ENCODE results near the gene ALPK1.
"Not testable (repeated sequence)": the region's sequence is repeated elsewhere in the genome, so short reads cannot be mapped to it uniquely, and the experiment has no call there.

The ALPK1 gene

DNA sequence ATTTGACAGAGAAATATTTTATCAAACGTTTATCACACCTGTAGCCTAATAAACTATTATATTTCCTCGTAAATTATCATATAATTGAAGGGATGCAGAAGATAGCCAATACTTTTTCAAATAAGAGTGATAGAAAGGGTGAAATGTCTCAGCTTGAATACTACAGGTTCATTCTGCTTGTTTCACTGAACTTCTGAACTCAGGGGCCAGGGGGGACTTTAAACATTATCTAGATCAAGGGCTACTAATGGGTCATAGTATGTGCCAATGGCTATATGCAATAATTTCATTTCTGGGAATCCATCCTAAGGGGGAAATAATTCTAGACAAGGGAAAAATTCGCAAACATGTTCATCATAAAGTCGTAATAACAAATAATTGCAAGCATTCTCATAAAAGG, 2.6 kb downstream of the ALPK1 start:
- no peak for TF ChIP-seq EZH2phosphoT487 (IDR thresholded peaks at IDR 0.05; ENCODE audit: low read length)
- TF ChIP-seq, protein P1, sequence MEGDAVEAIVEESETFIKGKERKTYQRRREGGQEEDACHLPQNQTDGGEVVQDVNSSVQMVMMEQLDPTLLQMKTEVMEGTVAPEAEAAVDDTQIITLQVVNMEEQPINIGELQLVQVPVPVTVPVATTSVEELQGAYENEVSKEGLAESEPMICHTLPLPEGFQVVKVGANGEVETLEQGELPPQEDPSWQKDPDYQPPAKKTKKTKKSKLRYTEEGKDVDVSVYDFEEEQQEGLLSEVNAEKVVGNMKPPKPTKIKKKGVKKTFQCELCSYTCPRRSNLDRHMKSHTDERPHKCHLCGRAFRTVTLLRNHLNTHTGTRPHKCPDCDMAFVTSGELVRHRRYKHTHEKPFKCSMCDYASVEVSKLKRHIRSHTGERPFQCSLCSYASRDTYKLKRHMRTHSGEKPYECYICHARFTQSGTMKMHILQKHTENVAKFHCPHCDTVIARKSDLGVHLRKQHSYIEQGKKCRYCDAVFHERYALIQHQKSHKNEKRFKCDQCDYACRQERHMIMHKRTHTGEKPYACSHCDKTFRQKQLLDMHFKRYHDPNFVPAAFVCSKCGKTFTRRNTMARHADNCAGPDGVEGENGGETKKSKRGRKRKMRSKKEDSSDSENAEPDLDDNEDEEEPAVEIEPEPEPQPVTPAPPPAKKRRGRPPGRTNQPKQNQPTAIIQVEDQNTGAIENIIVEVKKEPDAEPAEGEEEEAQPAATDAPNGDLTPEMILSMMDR (IDR thresholded peaks at IDR 0.05; ENCODE audit: low read length): no peak
- no peak for TF ChIP-seq EZH2 (optimal IDR thresholded peaks at IDR 0.05; ENCODE audit: low read depth, low read length)
- no peaks in the 10 kb centered on the region for H3K79me2 ChIP-seq (ENCODE audit: low read length)
- peaks cover 13% of the 10 kb centered on the region; the same call in 1 of the 2 replicates for H3K4me1 ChIP-seq (ENCODE audit: low read length)
- DNase-seq: no peak
- H3K4me2 ChIP-seq (ENCODE audit: low read depth, low read length): no peak overlapping the region
- H3K9me3 ChIP-seq (replicated peaks; ENCODE audit: insufficient read depth, low read length): no peaks in the 10 kb centered on the region
- H3K36me3 ChIP-seq (replicated peaks; ENCODE audit: insufficient read depth, low read length): no peaks in the 10 kb centered on the region
- H3K9me2 ChIP-seq (replicated peaks; ENCODE audit: insufficient read depth, low read length): no peaks in the 10 kb centered on the region
- H3F3A ChIP-seq (ENCODE audit: insufficient read depth, low read length): peaks cover 11% of the 10 kb centered on the region
- H3K4me3 ChIP-seq (ENCODE audit: low read length): no peak overlapping the region
- no peaks in the 10 kb centered on the region for H4K20me1 ChIP-seq (ENCODE audit: insufficient read depth, low read length)
- H3K27me3 ChIP-seq (replicated peaks; ENCODE audit: insufficient read depth, low read length): no peaks in the 10 kb centered on the region
- H2AFZ ChIP-seq (ENCODE audit: low read length): no peak overlapping the region
- no peak overlapping the region for H3K27ac ChIP-seq (ENCODE audit: low read length)
- no peak overlapping the region for H3K9ac ChIP-seq (ENCODE audit: low read length)

DNA sequence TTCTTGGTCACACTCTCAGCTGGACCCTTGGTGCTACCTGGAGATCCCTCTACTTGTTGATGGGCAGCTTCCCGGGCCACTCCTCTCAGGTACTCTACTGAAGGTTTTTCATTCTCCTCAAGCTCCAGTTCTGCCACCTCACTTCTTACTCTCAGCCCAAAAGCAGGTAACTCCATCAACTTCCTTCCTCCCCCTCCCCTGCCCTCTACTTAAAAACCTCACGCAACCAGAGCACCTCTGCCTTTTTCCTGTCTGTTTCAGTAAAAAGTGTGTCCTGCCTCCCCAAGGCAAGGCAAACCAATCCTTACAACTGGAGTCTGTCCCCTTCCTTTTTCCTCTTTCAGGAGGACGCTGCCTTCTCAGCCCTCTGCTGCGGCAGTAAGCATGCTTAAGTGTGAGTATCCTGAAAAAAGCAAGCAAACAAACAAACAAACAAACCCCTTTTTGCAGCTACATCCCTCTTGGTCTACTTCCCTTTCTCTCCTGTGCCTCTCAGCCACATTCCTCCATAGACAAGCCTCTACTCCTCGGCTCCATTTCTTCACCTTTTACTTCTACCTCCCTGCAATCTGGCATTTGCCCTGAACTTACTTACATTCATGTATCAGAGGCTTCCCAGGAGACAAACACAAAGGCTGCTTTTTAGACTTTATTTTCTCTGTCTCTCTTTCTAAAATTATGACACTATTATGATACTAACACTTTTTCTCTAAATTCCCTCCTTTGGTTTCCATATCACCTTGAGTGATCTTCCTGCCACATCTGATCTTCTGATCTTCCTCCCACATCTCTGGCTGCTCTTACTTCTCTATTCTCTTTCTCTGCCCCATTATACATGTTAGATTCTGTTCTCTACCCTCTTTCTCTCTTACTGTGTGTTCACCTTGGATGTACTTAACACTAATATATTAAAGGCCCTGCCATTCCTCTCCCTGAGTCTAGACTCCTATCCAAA, 5.4 kb downstream of the ALPK1 start:
- Histone ChIP-seq H3K36me3 (replicated peaks; ENCODE audit: insufficient read depth, low read length) (no peaks in the 10 kb centered on the region), H3K4me3 (ENCODE audit: low read length) (no peak overlapping the region), H3K27me3 (replicated peaks; ENCODE audit: insufficient read depth, low read length) (no peaks in the 10 kb centered on the region), H3K27ac (ENCODE audit: low read length) (no peak overlapping the region), H3K9me3 (replicated peaks; ENCODE audit: insufficient read depth, low read length) (no peaks in the 10 kb centered on the region), H2AFZ (ENCODE audit: low read length) (no peak overlapping the region), H3K9ac (ENCODE audit: low read length) (no peak overlapping the region), H3K9me2 (replicated peaks; ENCODE audit: insufficient read depth, low read length) (no peaks in the 10 kb centered on the region), H3F3A (ENCODE audit: insufficient read depth, low read length) (peaks cover under 1% of the 10 kb centered on the region; the same call in 1 of the 2 replicates), H3K4me2 (ENCODE audit: low read depth, low read length) (no peak overlapping the region), H3K79me2 (ENCODE audit: low read length) (no peaks in the 10 kb centered on the region), H4K20me1 (ENCODE audit: insufficient read depth, low read length) (no peaks in the 10 kb centered on the region), H3K4me1 (ENCODE audit: low read length) (peaks cover 3% of the 10 kb centered on the region; the same call in 1 of the 2 replicates)
- TF ChIP-seq EZH2phosphoT487 (IDR thresholded peaks at IDR 0.05; ENCODE audit: low read length) (no peak), EZH2 (optimal IDR thresholded peaks at IDR 0.05; ENCODE audit: low read depth, low read length) (no peak)
- TF ChIP-seq, protein P1 (IDR thresholded peaks at IDR 0.05; ENCODE audit: low read length): no peak
- DNase-seq: no peak

DNA sequence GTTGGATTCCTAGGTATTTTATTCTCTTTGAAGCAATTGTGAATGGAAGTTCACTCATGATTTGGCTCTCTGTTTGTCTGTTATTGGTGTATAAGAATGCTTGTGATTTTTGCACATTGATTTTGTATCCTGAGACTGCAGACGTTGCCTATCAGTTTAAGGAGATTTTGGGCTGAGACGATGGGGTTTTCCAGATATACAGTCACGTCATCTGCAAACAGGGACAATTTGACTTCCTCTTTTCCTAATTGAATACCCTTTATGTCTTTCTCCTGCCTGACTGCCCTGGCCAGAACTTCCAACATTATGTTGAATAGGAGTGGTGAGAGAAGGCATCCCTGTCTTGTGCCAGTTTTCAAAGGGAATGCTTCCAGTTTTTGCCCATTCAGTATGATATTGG, 8.3 kb downstream of the ALPK1 start:
- H3K4me2 ChIP-seq (ENCODE audit: low read depth, low read length); H3K9ac ChIP-seq (ENCODE audit: low read length); H3F3A ChIP-seq (ENCODE audit: insufficient read depth, low read length); DNase-seq; H3K4me1 ChIP-seq (ENCODE audit: low read length); H3K79me2 ChIP-seq (ENCODE audit: low read length); H3K4me3 ChIP-seq (ENCODE audit: low read length); H2AFZ ChIP-seq (ENCODE audit: low read length); H3K27ac ChIP-seq (ENCODE audit: low read length); H3K9me3 ChIP-seq (replicated peaks; ENCODE audit: insufficient read depth, low read length); H3K36me3 ChIP-seq (replicated peaks; ENCODE audit: insufficient read depth, low read length); H3K9me2 ChIP-seq (replicated peaks; ENCODE audit: insufficient read depth, low read length); H4K20me1 ChIP-seq (ENCODE audit: insufficient read depth, low read length); H3K27me3 ChIP-seq (replicated peaks; ENCODE audit: insufficient read depth, low read length): not testable (repeated sequence)

DNA sequence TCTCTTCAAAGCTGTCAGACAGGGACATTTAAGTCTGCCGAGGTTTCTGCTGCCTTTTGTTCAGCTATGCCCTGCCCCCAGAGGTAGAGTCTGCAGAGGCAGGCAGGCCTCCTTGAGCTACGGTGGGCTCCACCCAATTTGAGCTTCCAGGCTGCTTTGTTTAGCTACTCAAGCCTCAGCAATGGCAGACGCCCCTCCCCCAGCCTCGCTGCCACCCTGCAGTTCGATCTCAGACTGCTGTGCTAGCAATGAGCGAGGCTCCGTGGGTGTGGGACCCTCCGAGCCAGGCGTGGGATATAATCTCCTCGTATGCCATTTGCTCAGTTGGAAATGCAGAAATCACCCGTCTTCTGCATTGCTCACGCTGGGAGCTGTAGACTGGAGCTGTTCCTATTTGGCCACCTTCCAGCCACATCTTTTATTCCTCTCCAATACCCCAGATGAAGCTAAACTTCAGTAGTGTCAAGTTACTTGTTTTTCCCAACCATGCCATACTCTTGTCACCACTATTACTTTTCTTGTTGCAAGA, 12.2 kb downstream of the ALPK1 start:
- not testable (repeated sequence) for H3K9ac ChIP-seq (ENCODE audit: low read length); H3K79me2 ChIP-seq (ENCODE audit: low read length); H3K9me2 ChIP-seq (replicated peaks; ENCODE audit: insufficient read depth, low read length); H3K27me3 ChIP-seq (replicated peaks; ENCODE audit: insufficient read depth, low read length); H3K9me3 ChIP-seq (replicated peaks; ENCODE audit: insufficient read depth, low read length); H2AFZ ChIP-seq (ENCODE audit: low read length); H3F3A ChIP-seq (ENCODE audit: insufficient read depth, low read length); H3K4me3 ChIP-seq (ENCODE audit: low read length); H3K27ac ChIP-seq (ENCODE audit: low read length); H3K36me3 ChIP-seq (replicated peaks; ENCODE audit: insufficient read depth, low read length); DNase-seq; H3K4me1 ChIP-seq (ENCODE audit: low read length); H3K4me2 ChIP-seq (ENCODE audit: low read depth, low read length); H4K20me1 ChIP-seq (ENCODE audit: insufficient read depth, low read length)
